Activated CD4-positive, alpha-beta memory T cell treated with anti-CD3 and anti-CD28 coated beads for 36 hours (primary cell): ENCODE results near the gene ANO4. TPM values are rescaled to one million over a fixed set of nuclear protein-coding genes. Genes with fewer than 3 reads are reported as not detected.
"Not testable (repeated sequence)": the region's sequence is repeated elsewhere in the genome, so short reads cannot be mapped to it uniquely, and the experiment has no call there.

Experiments used
- CTCF ChIA-PET: fragments of 350-600 bp; sonication (Branson Sonifier 250); formaldehyde crosslinking; loops from one replicate; lab custom pipeline; 2021; ENCODE audit warnings: antibody characterized with exemption, inconsistent platforms; lab: Charles Lee
- POLR2A ChIA-PET: fragments of 350-600 bp; sonication (Branson Sonifier 250); formaldehyde crosslinking; loops from one replicate; lab custom pipeline; 2021; ENCODE audit warnings: antibody characterized with exemption; lab: Charles Lee
- DNase-seq: peaks from one replicate; pipeline ENCODE4 v3.0.0-alpha.2; 2020
- H3K27ac Mint-ChIP-seq: one replicate; pipeline ENCODE4 v1.8.0; 2021; ENCODE audit warnings: mixed read lengths
- H3K27me3 Mint-ChIP-seq: one replicate; pipeline ENCODE4 v1.8.0; 2021; ENCODE audit warnings: mixed read lengths
- H3K36me3 Mint-ChIP-seq: one replicate; pipeline ENCODE4 v1.8.0; 2021; ENCODE audit warnings: mixed read lengths
- H3K4me1 Mint-ChIP-seq: one replicate; pipeline ENCODE4 v1.8.0; 2021; ENCODE audit warnings: low read depth, mixed read lengths
- H3K4me3 Mint-ChIP-seq: one replicate; pipeline ENCODE4 v1.8.0; 2021; ENCODE audit warnings: mild to moderate bottlenecking, mixed read lengths
- H3K9me3 Mint-ChIP-seq: one replicate; pipeline ENCODE4 v1.8.0; 2021; ENCODE audit warnings: mixed read lengths
- intact Hi-C: fragments of 100-400 bp; cut with micrococcal nuclease; formaldehyde crosslinking; loops from one replicate; pipeline ENCODE4 v1.15.1; 2023
- total RNA-seq, 2 experiments: library from RNA; stranded (reverse); gene quantifications; one replicate each; pipeline ENCODE4 v1.2.3, GENCODE V29; 2021

ANO4 gene
- total RNA-seq, 2 experiments from 2014 or later: not detected

- POLR2A ChIA-PET: no interaction called here
- no peak overlapping the region for H3K27ac Mint-ChIP-seq
- no peaks in the 10 kb centered on the region for H3K9me3 Mint-ChIP-seq
- H3K4me3 Mint-ChIP-seq: no peak overlapping the region
- H3K27me3 Mint-ChIP-seq: no peaks in the 10 kb centered on the region
- no peaks in the 10 kb centered on the region for H3K4me1 Mint-ChIP-seq
- intact Hi-C loops: no loop called here
- CTCF ChIA-PET: no interaction called here
- DNase-seq: no peak
- no peaks in the 10 kb centered on the region for H3K36me3 Mint-ChIP-seq
Observed at GRCh38 chr12:101047652-101048051, 253.1 kb downstream of the ANO4 start.

GRCh38 chr12:101050631-101051030, 256.1 kb downstream of the ANO4 start:
- no peaks in the 10 kb centered on the region for H3K9me3 Mint-ChIP-seq
- no peak for DNase-seq
- ChIA-PET POLR2A (no interaction called here), CTCF (no interaction called here)
- no peaks in the 10 kb centered on the region for H3K27me3 Mint-ChIP-seq
- no peaks in the 10 kb centered on the region for H3K36me3 Mint-ChIP-seq
- no peak overlapping the region for H3K4me3 Mint-ChIP-seq
- no peaks in the 10 kb centered on the region for H3K4me1 Mint-ChIP-seq
- intact Hi-C loops: no loop called here
- H3K27ac Mint-ChIP-seq: no peak overlapping the region

DNA sequence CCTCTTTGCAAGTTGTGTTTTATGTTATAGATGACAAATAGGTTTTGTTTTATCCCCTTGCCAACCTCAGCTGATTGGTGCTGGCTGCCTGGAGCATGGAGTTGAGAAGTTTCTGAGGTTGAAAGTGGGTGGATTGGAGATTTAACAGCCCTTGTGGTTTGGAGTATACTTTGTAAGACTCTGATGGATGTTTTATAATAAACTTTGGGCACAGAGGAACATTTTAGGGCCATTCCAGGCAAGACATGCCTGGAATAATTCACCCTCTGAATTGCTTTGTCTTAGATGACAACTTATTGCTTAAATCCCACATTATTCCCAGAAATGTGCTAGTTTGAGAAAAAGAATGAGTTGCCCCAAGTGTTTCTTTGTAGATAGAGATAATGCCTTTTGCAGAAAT, 256.6 kb downstream of the ANO4 start:
- intact Hi-C loops: no loop called here
- Mint-ChIP-seq H3K27me3 (no peaks in the 10 kb centered on the region), H3K4me3 (no peak overlapping the region), H3K9me3 (no peaks in the 10 kb centered on the region), H3K27ac (no peak overlapping the region), H3K4me1 (no peaks in the 10 kb centered on the region), H3K36me3 (no peaks in the 10 kb centered on the region)
- CTCF ChIA-PET: no interaction called here
- POLR2A ChIA-PET: no interaction called here
- DNase-seq: no peak

DNA sequence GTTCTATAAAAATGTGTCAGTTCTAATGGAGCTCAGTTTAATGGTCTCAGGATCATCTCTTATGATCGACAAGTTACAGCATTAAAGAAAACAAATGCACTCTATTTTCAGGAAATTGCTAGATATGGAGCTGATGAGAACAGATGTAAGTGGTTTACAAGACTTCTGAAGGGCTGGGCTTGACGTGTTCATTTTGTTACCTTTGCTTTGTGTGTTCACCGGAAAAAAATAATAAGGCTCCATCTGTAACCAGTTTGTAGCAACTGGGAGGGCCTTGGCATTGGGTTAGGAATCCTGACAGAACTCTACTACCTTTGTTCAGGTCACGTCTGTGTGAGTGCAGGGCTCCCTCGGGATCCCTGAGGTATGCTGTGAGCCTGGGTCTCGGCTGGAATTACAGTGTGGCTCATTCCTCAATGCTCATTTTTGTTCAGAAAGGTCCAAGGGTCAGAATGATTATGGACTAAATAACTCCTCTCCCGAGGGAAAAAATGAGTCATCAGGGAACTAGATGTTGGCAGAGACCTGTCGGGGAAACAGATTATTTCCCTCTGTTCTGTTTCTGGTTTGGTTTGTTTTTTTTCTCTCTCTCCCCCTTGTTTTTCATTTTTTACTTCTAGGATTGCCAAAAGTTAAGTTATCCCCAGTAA, 257.4 kb downstream of the ANO4 start:
- POLR2A ChIA-PET: no interaction called here
- no peak overlapping the region for H3K4me3 Mint-ChIP-seq
- intact Hi-C loops: no loop called here
- no peaks in the 10 kb centered on the region for H3K4me1 Mint-ChIP-seq
- no peaks in the 10 kb centered on the region for H3K27me3 Mint-ChIP-seq
- CTCF ChIA-PET: no interaction called here
- H3K36me3 Mint-ChIP-seq: no peaks in the 10 kb centered on the region
- no peak overlapping the region for H3K27ac Mint-ChIP-seq
- H3K9me3 Mint-ChIP-seq: no peaks in the 10 kb centered on the region
- no peak for DNase-seq

- DNase-seq: no peak
- CTCF ChIA-PET: no interaction called here
- peaks cover 7% of the 10 kb centered on the region for H3K9me3 Mint-ChIP-seq
- H3K4me3 Mint-ChIP-seq: no peak overlapping the region
- H3K27ac Mint-ChIP-seq: no peak overlapping the region
- POLR2A ChIA-PET: no interaction called here
- intact Hi-C loops: no loop called here
- no peaks in the 10 kb centered on the region for H3K27me3 Mint-ChIP-seq
- H3K4me1 Mint-ChIP-seq: no peaks in the 10 kb centered on the region
- no peaks in the 10 kb centered on the region for H3K36me3 Mint-ChIP-seq
Observed at GRCh38 chr12:101053203-101053602, 258.6 kb downstream of the ANO4 start.

GRCh38 chr12:101055940-101056339, 261.4 kb downstream of the ANO4 start:
- Mint-ChIP-seq H3K27ac (no peak overlapping the region), H3K36me3 (no peaks in the 10 kb centered on the region), H3K27me3 (no peaks in the 10 kb centered on the region), H3K9me3 (peaks cover 13% of the 10 kb centered on the region), H3K4me3 (no peak overlapping the region), H3K4me1 (no peaks in the 10 kb centered on the region)
- ChIA-PET POLR2A (no interaction called here), CTCF (no interaction called here)
- intact Hi-C loops: no loop called here
- no peak for DNase-seq

GRCh38 chr12:101062508-101062907, 267.9 kb downstream of the ANO4 start:
- H3K4me3 Mint-ChIP-seq, CTCF ChIA-PET, H3K27ac Mint-ChIP-seq, intact Hi-C loops, DNase-seq, H3K27me3 Mint-ChIP-seq, H3K36me3 Mint-ChIP-seq, H3K4me1 Mint-ChIP-seq, POLR2A ChIA-PET: not testable (repeated sequence)
- peaks cover 10% of the 10 kb centered on the region for H3K9me3 Mint-ChIP-seq

- H3K27me3 Mint-ChIP-seq: peaks cover 5% of the 10 kb centered on the region
- DNase-seq: no peak
- H3K36me3 Mint-ChIP-seq: no peaks in the 10 kb centered on the region
- intact Hi-C loops: no loop called here
- no peaks in the 10 kb centered on the region for H3K4me1 Mint-ChIP-seq
- no peak overlapping the region for H3K27ac Mint-ChIP-seq
- no peak overlapping the region for H3K4me3 Mint-ChIP-seq
- POLR2A ChIA-PET: no interaction called here
- CTCF ChIA-PET: no interaction called here
- no peaks in the 10 kb centered on the region for H3K9me3 Mint-ChIP-seq
Observed at GRCh38 chr12:101064721-101065120, 270.1 kb downstream of the ANO4 start.

DNA sequence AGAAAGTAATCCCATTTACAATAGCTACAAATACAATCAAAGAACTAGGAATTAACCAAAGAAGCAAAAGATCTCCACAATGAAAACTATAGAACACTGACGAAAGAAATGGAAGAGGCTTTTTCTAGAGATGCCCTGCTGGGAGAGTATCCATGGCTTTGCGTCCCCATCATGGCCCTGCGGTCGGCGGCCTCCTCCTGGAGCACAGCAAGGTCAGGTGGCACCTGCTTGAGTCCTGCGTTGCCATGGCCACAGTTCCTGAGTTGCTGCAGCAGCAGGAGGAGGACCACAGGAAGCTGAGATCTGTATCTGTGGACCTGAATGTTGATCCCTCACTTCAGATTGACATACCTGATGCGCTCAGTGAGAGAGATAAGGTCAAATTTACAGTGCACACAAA, 271.9 kb downstream of the ANO4 start:
- Mint-ChIP-seq H3K4me3 (no peak overlapping the region), H3K36me3 (no peaks in the 10 kb centered on the region), H3K27me3 (peaks cover 5% of the 10 kb centered on the region), H3K27ac (no peak overlapping the region), H3K4me1 (no peaks in the 10 kb centered on the region), H3K9me3 (no peaks in the 10 kb centered on the region)
- intact Hi-C loops: no loop called here
- ChIA-PET POLR2A (no interaction called here), CTCF (no interaction called here)
- DNase-seq: no peak

- intact Hi-C loops: no loop called here
- Mint-ChIP-seq H3K9me3 (peaks cover 3% of the 10 kb centered on the region), H3K27me3 (peaks cover 5% of the 10 kb centered on the region), H3K4me1 (no peaks in the 10 kb centered on the region), H3K27ac (no peak overlapping the region), H3K4me3 (no peak overlapping the region), H3K36me3 (no peaks in the 10 kb centered on the region)
- no peak for DNase-seq
- ChIA-PET CTCF (no interaction called here), POLR2A (no interaction called here)
Observed at GRCh38 chr12:101068402-101068801, 273.8 kb downstream of the ANO4 start.

GRCh38 chr12:101068836-101069235, 274.3 kb downstream of the ANO4 start:
- Mint-ChIP-seq H3K27me3 (peaks cover 5% of the 10 kb centered on the region), H3K36me3 (no peaks in the 10 kb centered on the region), H3K9me3 (peaks cover 3% of the 10 kb centered on the region), H3K4me1 (no peaks in the 10 kb centered on the region), H3K27ac (no peak overlapping the region), H3K4me3 (no peak overlapping the region)
- DNase-seq: no peak
- ChIA-PET CTCF (no interaction called here), POLR2A (no interaction called here)
- intact Hi-C loops: no loop called here

DNA sequence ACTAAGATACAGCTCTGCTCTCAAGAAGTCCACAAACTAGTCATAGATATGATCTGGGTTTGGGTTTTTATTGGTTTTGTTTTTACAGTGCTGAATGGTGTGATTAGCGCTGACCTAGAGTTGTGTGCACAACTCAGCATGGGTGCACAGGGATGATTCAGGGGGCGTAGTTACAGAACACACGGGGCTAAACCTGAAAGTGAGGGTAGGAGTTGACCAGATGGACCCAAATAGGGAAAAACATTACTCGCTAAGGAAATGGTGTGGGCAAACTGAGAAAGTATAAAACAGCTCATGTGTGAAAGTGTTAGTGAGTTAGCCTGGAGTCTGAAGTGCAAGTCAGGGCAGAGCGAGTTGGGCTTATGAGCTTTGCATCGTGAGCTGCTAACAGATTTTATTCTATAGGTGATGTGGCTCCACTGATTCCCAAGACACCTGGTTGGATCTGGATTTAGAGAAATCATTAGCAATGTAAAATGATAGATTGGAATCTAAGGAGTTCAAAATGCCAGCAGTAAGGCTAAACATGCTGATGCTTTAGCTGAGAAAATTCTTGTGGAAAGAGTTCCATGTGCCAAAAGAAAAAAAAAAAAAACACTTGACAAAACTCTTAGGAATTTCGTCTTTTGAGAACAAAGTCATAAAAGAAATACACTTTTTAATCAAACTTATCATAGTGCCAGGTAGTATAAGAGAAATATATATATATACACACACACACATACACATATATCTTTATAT, 280.5 kb downstream of the ANO4 start:
- peaks cover 3% of the 10 kb centered on the region for H3K9me3 Mint-ChIP-seq
- ChIA-PET CTCF (no interaction called here), POLR2A (interaction anchor here (1.0 kb wide), 1 partner anchor 12 kb away, joined by 3 read pairs; no protein-coding TSS in a partner anchor)
- no peaks in the 10 kb centered on the region for H3K36me3 Mint-ChIP-seq
- H3K4me3 Mint-ChIP-seq: no peak overlapping the region
- peaks cover 8% of the 10 kb centered on the region for H3K4me1 Mint-ChIP-seq
- no peak for DNase-seq
- intact Hi-C loops: no loop called here
- H3K27ac Mint-ChIP-seq: no peak overlapping the region
- H3K27me3 Mint-ChIP-seq: no peaks in the 10 kb centered on the region

GRCh38 chr12:101076921-101077320, 282.3 kb downstream of the ANO4 start:
- Mint-ChIP-seq H3K9me3 (peaks cover 6% of the 10 kb centered on the region), H3K4me1 (peaks cover 8% of the 10 kb centered on the region), H3K27ac (no peak overlapping the region), H3K4me3 (no peak overlapping the region), H3K36me3 (no peaks in the 10 kb centered on the region), H3K27me3 (no peaks in the 10 kb centered on the region)
- CTCF ChIA-PET: no interaction called here
- intact Hi-C loops: no loop called here
- POLR2A ChIA-PET: interaction anchor here (0.6 kb wide), 1 partner anchor 15 kb away, joined by 3 read pairs; no protein-coding TSS in a partner anchor
- no peak for DNase-seq
